Stromal cell of bone marrow (primary cell): ENCODE data around the gene HLA-DPB1.

Source experiments
- DNase-seq: peaks from one replicate; pipeline ENCODE4 v3.0.0-alpha.2; 2012; ENCODE audit warnings: low read depth

HLA-DPB1 gene

GRCh38 chr6:33103776-33104175 lies 28.0 kb downstream of the HLA-DPB1 start:
- no peak for DNase-seq

- DNase-seq, result no peak
Measured at GRCh38 chr6:33104887-33105286, 29.1 kb downstream of the HLA-DPB1 start.

GRCh38 chr6:33105386-33105785 lies 29.6 kb downstream of the HLA-DPB1 start:
- DNase-seq, result no peak

GRCh38 chr6:33105916-33106871 lies 30.4 kb downstream of the HLA-DPB1 start:
- DNase-seq, result no peak

GRCh38 chr6:33107641-33108040 lies 31.9 kb downstream of the HLA-DPB1 start:
- DNase-seq, result no peak

- no peak for DNase-seq
Measured at GRCh38 chr6:33108307-33108706, 32.5 kb downstream of the HLA-DPB1 start.

GRCh38 chr6:33112148-33112547 lies 36.4 kb downstream of the HLA-DPB1 start:
- DNase-seq, result peak; percentile 53

- no peak for DNase-seq
Measured at GRCh38 chr6:33113755-33114154, 38.0 kb downstream of the HLA-DPB1 start.

GRCh38 chr6:33114406-33114805 lies 38.6 kb downstream of the HLA-DPB1 start:
- DNase-seq, result no peak

GRCh38 chr6:33116417-33116816 lies 40.6 kb downstream of the HLA-DPB1 start:
- no peak for DNase-seq

GRCh38 chr6:33116841-33117711 lies 41.3 kb downstream of the HLA-DPB1 start:
- DNase-seq, result no peak

- DNase-seq, result no peak
Measured at GRCh38 chr6:33117811-33118277, 42.1 kb downstream of the HLA-DPB1 start.

- DNase-seq, result peak; percentile 25
Measured at GRCh38 chr6:33118525-33119123, 42.8 kb downstream of the HLA-DPB1 start.

GRCh38 chr6:33120001-33120400 lies 44.2 kb downstream of the HLA-DPB1 start:
- DNase-seq, result no peak

- DNase-seq, result no peak
Measured at GRCh38 chr6:33123181-33123580, 47.4 kb downstream of the HLA-DPB1 start.

GRCh38 chr6:33123732-33124524 lies 48.1 kb downstream of the HLA-DPB1 start:
- DNase-seq, result peak; percentile 34

GRCh38 chr6:33124525-33124901 lies 48.7 kb downstream of the HLA-DPB1 start:
- DNase-seq, result no peak

- no peak for DNase-seq
Measured at GRCh38 chr6:33124947-33125346, 49.2 kb downstream of the HLA-DPB1 start.

GRCh38 chr6:33126101-33126714 lies 50.4 kb downstream of the HLA-DPB1 start:
- DNase-seq, result no peak

- DNase-seq, result no peak
Measured at GRCh38 chr6:33128318-33128717, 52.5 kb downstream of the HLA-DPB1 start.

- peak; percentile 53 for DNase-seq
Measured at GRCh38 chr6:33132081-33132524, 56.3 kb downstream of the HLA-DPB1 start.
